ENCODE measurements around the gene YJEFN3. TPM values are rescaled to one million over a fixed set of nuclear protein-coding genes. Genes with fewer than 3 reads are reported as not detected.

The YJEFN3 gene
- total RNA-seq, 2 donors from 2014 or later = 2.6 to 11.2 TPM

- H3K27me3 ChIP-seq = no peaks in the 10 kb centered on the region
- DNase-seq (no peak), ATAC-seq (no peak)
- H3K9me3 ChIP-seq = no peaks in the 10 kb centered on the region
- 83% methylated on average over 6 of the region's 6 CpGs for WGBS, 2 donors
- no peak overlapping the region for H3K4me3 ChIP-seq
- TF ChIP-seq, protein P1, sequence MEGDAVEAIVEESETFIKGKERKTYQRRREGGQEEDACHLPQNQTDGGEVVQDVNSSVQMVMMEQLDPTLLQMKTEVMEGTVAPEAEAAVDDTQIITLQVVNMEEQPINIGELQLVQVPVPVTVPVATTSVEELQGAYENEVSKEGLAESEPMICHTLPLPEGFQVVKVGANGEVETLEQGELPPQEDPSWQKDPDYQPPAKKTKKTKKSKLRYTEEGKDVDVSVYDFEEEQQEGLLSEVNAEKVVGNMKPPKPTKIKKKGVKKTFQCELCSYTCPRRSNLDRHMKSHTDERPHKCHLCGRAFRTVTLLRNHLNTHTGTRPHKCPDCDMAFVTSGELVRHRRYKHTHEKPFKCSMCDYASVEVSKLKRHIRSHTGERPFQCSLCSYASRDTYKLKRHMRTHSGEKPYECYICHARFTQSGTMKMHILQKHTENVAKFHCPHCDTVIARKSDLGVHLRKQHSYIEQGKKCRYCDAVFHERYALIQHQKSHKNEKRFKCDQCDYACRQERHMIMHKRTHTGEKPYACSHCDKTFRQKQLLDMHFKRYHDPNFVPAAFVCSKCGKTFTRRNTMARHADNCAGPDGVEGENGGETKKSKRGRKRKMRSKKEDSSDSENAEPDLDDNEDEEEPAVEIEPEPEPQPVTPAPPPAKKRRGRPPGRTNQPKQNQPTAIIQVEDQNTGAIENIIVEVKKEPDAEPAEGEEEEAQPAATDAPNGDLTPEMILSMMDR (IDR thresholded peaks at IDR 0.05) = no peak
- TF ChIP-seq POLR2A (IDR thresholded peaks at IDR 0.05) = no peak
- no peak overlapping the region for H3K27ac ChIP-seq
- no peaks in the 10 kb centered on the region for H3K4me1 ChIP-seq
- intact Hi-C loops (cut with DNase I) = no loop called here
- no peaks in the 10 kb centered on the region for H3K36me3 ChIP-seq (replicated peaks in 1 of 2; ENCODE audit: insufficient read depth in 1 of 2, low read depth in 2 of 2)
Observed at GRCh38 chr19:19578252-19578651, 49.5 kb downstream of the YJEFN3 start.

- Histone ChIP-seq H3K4me3 (no peak overlapping the region), H3K27me3 (no peaks in the 10 kb centered on the region), H3K4me1 (no peaks in the 10 kb centered on the region), H3K27ac (no peak overlapping the region), H3K9me3 (no peaks in the 10 kb centered on the region), H3K36me3 (replicated peaks in 1 of 2; ENCODE audit: insufficient read depth in 1 of 2, low read depth in 2 of 2) (no peaks in the 10 kb centered on the region)
- intact Hi-C loops (cut with DNase I) = no loop called here
- WGBS, 2 donors = 73 to 79% methylated on average over 21 of the region's 25 CpGs
- no peak for ATAC-seq
- no peak for DNase-seq
- no peak for TF ChIP-seq POLR2A (IDR thresholded peaks at IDR 0.05)
- TF ChIP-seq, protein P1 (IDR thresholded peaks at IDR 0.05) = no peak
Observed at GRCh38 chr19:19579533-19580361, 51.0 kb downstream of the YJEFN3 start.

- Histone ChIP-seq H3K4me3 (no peak overlapping the region), H3K27ac (no peak overlapping the region), H3K4me1 (no peaks in the 10 kb centered on the region), H3K9me3 (no peaks in the 10 kb centered on the region), H3K36me3 (replicated peaks in 1 of 2; ENCODE audit: insufficient read depth in 1 of 2, low read depth in 2 of 2) (no peaks in the 10 kb centered on the region), H3K27me3 (no peaks in the 10 kb centered on the region)
- DNase-seq (no peak), ATAC-seq (no peak)
- WGBS, 2 donors = 85 to 90% methylated on average over 1 to 4 of the region's 4 CpGs
- intact Hi-C loops (cut with DNase I) = no loop called here
- no peak for TF ChIP-seq POLR2A (IDR thresholded peaks at IDR 0.05)
- TF ChIP-seq, protein P1 (IDR thresholded peaks at IDR 0.05) = no peak
Observed at GRCh38 chr19:19580418-19580817, 51.7 kb downstream of the YJEFN3 start.

DNA sequence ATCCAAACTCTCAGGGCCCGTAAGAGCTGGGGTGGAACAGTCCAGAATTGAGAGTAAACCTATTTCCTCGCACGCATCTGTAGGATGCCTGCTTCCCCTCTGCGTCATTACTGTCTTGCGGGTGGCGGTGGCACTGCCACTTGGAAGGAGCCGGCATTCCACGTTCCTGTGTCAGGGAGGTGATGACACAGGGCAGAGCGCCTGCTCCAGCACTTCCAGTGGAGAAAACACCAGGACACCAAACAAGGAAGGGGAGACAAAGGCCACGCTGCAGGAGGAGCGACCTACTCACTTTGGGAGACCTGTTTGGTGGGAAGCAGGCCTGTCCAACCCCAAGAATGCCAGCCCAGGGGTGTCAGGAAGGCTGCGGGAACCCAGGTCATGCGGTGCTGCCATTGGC, 52.7 kb downstream of the YJEFN3 start:
- TF ChIP-seq, protein P1 (IDR thresholded peaks at IDR 0.05) = no peak
- no peak for TF ChIP-seq POLR2A (IDR thresholded peaks at IDR 0.05)
- no peak for ATAC-seq
- H3K9me3 ChIP-seq = no peaks in the 10 kb centered on the region
- H3K27ac ChIP-seq = no peak overlapping the region
- DNase-seq = no peak
- H3K36me3 ChIP-seq (replicated peaks in 1 of 2; ENCODE audit: insufficient read depth in 1 of 2, low read depth in 2 of 2) = no peaks in the 10 kb centered on the region
- H3K4me1 ChIP-seq = no peaks in the 10 kb centered on the region
- H3K4me3 ChIP-seq = no peak overlapping the region
- 90 to 94% methylated on average over 11 to 13 of the region's 13 CpGs for WGBS, 2 donors
- H3K27me3 ChIP-seq = no peaks in the 10 kb centered on the region
- intact Hi-C loops (cut with DNase I) = no loop called here

- no peak for ATAC-seq
- 78 to 80% methylated on average over 2 to 6 of the region's 6 CpGs for WGBS, 2 donors
- no peaks in the 10 kb centered on the region for H3K4me1 ChIP-seq
Observed at GRCh38 chr19:19582471-19582870, 53.8 kb downstream of the YJEFN3 start.

More at GRCh38 chr19:19582471-19582870, 53.8 kb downstream of the YJEFN3 start:
- Histone ChIP-seq H3K4me3 (no peak overlapping the region), H3K36me3 (replicated peaks in 1 of 2; ENCODE audit: insufficient read depth in 1 of 2, low read depth in 2 of 2) (no peaks in the 10 kb centered on the region), H3K9me3 (no peaks in the 10 kb centered on the region), H3K27ac (no peak overlapping the region), H3K27me3 (no peaks in the 10 kb centered on the region)
- TF ChIP-seq, protein P1 (IDR thresholded peaks at IDR 0.05) = no peak
- TF ChIP-seq POLR2A (IDR thresholded peaks at IDR 0.05) = no peak
- no peak for DNase-seq
- intact Hi-C loops (cut with DNase I) = no loop called here

Measured in body of pancreas (tissue), 4 donors.